ENCODE results near the gene ITGA1.

Gene ITGA1

GRCh38 chr5:52996979-52997378, 209.3 kb downstream of the ITGA1 start:
- no peak overlapping the region for H3K27ac ChIP-seq
- TF ChIP-seq, protein P1, sequence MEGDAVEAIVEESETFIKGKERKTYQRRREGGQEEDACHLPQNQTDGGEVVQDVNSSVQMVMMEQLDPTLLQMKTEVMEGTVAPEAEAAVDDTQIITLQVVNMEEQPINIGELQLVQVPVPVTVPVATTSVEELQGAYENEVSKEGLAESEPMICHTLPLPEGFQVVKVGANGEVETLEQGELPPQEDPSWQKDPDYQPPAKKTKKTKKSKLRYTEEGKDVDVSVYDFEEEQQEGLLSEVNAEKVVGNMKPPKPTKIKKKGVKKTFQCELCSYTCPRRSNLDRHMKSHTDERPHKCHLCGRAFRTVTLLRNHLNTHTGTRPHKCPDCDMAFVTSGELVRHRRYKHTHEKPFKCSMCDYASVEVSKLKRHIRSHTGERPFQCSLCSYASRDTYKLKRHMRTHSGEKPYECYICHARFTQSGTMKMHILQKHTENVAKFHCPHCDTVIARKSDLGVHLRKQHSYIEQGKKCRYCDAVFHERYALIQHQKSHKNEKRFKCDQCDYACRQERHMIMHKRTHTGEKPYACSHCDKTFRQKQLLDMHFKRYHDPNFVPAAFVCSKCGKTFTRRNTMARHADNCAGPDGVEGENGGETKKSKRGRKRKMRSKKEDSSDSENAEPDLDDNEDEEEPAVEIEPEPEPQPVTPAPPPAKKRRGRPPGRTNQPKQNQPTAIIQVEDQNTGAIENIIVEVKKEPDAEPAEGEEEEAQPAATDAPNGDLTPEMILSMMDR (conservative IDR thresholded peaks at IDR 0.05) = no peak

GRCh38 chr5:52997424-52997823, 209.7 kb downstream of the ITGA1 start:
- TF ChIP-seq, protein P1 (conservative IDR thresholded peaks at IDR 0.05) = no peak
- no peak overlapping the region for H3K27ac ChIP-seq

DNA sequence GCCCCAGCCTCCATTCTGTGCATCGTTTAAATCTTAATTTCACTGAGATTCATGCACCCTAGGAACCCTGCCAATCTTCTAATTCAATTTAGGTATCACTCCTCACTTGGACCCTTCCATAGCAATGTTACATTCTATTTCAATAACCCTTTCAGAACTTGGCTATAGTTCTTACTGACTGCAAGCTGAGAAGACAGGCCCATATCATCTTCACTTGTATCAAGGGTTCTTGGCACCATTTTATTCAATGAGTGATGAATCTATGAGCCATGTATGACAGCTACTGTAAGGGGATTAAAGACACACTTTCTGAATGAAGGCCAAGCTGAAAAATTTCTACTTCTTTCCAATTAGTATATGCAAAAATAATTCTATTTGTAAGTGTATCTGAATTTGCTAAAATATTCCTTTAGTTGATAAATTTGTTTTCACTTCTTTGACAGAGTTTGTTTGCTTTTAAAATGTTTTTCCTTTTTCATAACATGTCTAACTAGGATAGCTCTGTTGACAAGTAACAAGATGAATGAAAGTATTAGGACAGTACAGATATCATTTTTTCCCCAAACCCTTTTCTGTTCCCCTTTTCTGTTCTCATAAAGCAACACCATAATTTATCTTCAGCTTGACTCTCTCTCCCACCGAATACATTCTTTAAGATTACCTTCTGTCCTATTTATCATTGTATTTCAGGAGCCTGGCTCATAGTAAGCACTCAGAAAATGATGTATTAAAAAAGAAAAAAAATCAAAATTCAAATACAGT, 211.0 kb downstream of the ITGA1 start:
- no peak overlapping the region for H3K27ac ChIP-seq
- TF ChIP-seq, protein P1 (conservative IDR thresholded peaks at IDR 0.05) = no peak

DNA sequence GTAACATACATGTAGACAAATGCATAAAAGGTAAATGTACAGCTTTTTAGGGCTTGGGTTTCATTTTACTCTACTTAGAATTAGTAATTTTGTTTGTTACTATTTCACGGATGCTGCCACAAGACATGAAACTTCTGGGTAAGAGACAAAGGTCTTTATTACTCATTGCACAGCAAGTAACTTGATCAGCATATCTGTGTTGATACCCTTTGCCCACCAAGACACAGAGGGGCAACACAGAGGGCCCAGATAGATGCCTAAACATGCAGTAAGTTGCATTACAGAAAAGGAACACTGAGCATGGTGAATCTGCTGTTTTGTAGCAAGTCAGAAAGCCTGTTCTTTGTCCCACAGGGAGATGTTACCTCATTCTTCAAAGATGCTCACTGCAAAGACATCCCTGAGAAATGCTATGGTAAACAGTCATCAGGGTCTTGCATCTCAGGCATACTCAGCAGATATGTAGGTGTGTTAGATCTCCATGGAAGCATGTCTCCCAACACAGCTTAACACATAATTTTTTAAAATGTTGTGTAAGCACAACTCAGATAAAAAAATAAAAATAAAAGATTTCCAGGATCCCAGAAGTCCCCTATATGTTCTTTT, 211.7 kb downstream of the ITGA1 start:
- no peak overlapping the region for H3K27ac ChIP-seq

DNA sequence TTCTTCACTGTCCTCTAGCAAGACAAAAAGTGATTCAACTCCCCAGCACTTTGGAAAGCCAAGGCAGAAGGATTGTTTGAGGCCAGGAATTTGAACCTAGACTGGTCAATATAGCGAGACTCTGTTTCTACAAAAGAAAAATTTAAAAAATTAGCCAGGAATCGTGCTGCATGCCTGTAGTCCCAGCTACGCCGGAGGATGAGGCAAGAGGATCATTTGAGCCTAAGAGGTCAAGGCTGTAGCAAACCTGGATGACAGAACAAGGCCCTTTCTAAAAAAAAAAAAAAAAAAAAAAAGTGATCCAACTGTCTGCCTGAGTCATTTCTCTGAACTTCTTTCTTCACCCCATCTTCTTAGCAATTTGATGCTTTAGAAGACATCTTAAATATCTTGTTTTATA, 213.8 kb downstream of the ITGA1 start:
- H3K27ac ChIP-seq = no peak overlapping the region
- TF ChIP-seq, protein P1 (conservative IDR thresholded peaks at IDR 0.05) = no peak

More for the DNA sequence above, 211.7 kb downstream of the ITGA1 start:
- TF ChIP-seq, protein P1 (conservative IDR thresholded peaks at IDR 0.05) = no peak

DNA sequence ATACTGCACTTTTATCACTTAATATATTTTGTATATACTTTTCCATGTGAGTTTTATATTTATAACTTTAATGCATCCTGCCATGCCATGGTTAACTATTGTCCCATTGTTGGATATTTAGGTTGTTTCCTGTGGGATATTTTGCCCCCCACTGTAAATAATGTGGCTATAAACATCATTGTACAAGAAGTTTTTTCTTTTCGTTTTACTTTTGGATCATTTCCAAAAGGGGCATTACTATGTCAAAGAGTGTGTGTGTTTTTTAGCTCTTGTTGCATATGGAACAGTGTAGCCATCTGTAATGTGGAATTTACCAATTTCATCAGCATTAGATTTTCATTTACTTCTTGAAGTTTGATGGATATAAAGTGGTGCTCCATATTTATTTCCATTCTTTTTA, 214.8 kb downstream of the ITGA1 start:
- no peak overlapping the region for H3K27ac ChIP-seq
- TF ChIP-seq, protein P1 (conservative IDR thresholded peaks at IDR 0.05) = no peak

DNA sequence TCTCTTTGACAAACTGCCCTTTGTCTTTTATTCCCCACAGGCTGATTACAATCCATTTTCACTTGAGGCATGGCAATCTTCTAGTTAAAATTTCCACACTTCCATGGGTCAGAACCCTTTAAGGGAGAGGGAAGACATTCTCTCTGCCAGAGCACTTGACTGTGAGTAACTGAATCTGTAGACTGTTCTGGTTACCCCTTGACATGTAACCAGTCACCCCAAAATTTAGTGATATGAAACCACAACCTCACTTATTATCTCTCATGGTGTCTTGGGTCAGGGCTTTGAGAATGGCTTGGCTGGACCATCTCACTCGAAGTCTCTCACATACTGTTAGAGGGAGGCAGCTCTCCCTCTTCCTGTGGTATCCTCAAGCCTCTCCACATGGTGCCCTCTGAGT, 215.4 kb downstream of the ITGA1 start:
- no peak overlapping the region for H3K27ac ChIP-seq
- TF ChIP-seq, protein P1 (conservative IDR thresholded peaks at IDR 0.05) = no peak
